Central memory CD8-positive, alpha-beta T cell (primary cell): ENCODE data around the gene SCN3B.

Experiments
- ATAC-seq: fragments of 150-1000 bp; cut with Tn5 transposase; replicated peaks from 2 replicates; pipeline ENCODE4 v1.10.0; 2022; ENCODE audit warnings: mild to moderate bottlenecking, moderate FRiP score, moderate number of reproducible peaks; ENCODE audit not compliant: poor library complexity, severe bottlenecking; ENCODE audit errors: extremely low read depth
- DNase-seq, 2 donors: peaks; one replicate each; pipeline ENCODE4 v3.0.0; 2021; ENCODE audit warnings: low spot score in 2 of 2
- H3K27ac Mint-ChIP-seq: one replicate; pipeline ENCODE4 v1.8.0; 2022; ENCODE audit warnings: low read depth, mild to moderate bottlenecking, moderate library complexity, mixed read lengths
- H3K27me3 Mint-ChIP-seq: one replicate; pipeline ENCODE4 v1.8.0; 2022; ENCODE audit warnings: mixed read lengths
- H3K36me3 Mint-ChIP-seq: one replicate; pipeline ENCODE4 v1.8.0; 2022; ENCODE audit warnings: mild to moderate bottlenecking, moderate library complexity, mixed read lengths; ENCODE audit not compliant: insufficient read depth
- H3K4me1 Mint-ChIP-seq: one replicate; pipeline ENCODE4 v1.8.0; 2022; ENCODE audit warnings: mixed read lengths
- H3K4me3 Mint-ChIP-seq: one replicate; pipeline ENCODE4 v1.8.0; 2022; ENCODE audit warnings: mild to moderate bottlenecking, moderate library complexity, mixed read lengths
- H3K9me3 Mint-ChIP-seq: one replicate; pipeline ENCODE4 v1.8.0; 2022; ENCODE audit warnings: mixed read lengths

The SCN3B gene

DNA sequence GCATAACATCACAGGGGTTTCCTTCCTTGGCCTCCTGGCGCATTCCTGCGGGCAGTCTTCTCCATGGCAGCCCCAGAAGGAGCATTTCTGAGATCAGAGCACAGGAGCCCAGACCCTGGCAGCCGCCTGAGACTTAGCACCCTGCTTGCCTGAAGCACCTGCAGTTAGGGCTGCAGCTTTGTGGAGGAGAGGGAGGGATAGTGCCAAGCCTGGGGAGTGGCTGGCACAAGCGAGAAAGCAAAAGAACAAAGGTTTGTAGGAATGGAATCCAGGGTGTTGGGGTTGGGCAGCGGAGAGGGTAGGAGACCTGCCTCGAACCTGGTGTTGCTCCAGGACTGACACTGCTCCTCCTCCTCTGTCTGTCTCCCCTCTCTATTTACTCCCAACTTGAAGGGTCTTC, 66.9 kb downstream of the SCN3B start:
- ATAC-seq (no peak), DNase-seq (no peak)
- Mint-ChIP-seq H3K27me3 (no peaks in the 10 kb centered on the region), H3K27ac (no peak overlapping the region), H3K4me1 (no peaks in the 10 kb centered on the region), H3K36me3 (no peaks in the 10 kb centered on the region), H3K9me3 (no peaks in the 10 kb centered on the region), H3K4me3 (no peak overlapping the region)

GRCh38 chr11:123587044-123587443, 67.4 kb downstream of the SCN3B start:
- no peaks in the 10 kb centered on the region for H3K27me3 Mint-ChIP-seq
- H3K4me3 Mint-ChIP-seq, result no peak overlapping the region
- no peaks in the 10 kb centered on the region for H3K9me3 Mint-ChIP-seq
- no peaks in the 10 kb centered on the region for H3K36me3 Mint-ChIP-seq
- H3K4me1 Mint-ChIP-seq, result no peaks in the 10 kb centered on the region
- no peak overlapping the region for H3K27ac Mint-ChIP-seq
- DNase-seq (no peak), ATAC-seq (no peak)

GRCh38 chr11:123586568-123586967, 67.9 kb downstream of the SCN3B start:
- H3K27ac Mint-ChIP-seq, result no peak overlapping the region
- DNase-seq (no peak), ATAC-seq (no peak)
- no peaks in the 10 kb centered on the region for H3K36me3 Mint-ChIP-seq
- no peak overlapping the region for H3K4me3 Mint-ChIP-seq
- no peaks in the 10 kb centered on the region for H3K9me3 Mint-ChIP-seq
- no peaks in the 10 kb centered on the region for H3K4me1 Mint-ChIP-seq
- H3K27me3 Mint-ChIP-seq, result no peaks in the 10 kb centered on the region

DNA sequence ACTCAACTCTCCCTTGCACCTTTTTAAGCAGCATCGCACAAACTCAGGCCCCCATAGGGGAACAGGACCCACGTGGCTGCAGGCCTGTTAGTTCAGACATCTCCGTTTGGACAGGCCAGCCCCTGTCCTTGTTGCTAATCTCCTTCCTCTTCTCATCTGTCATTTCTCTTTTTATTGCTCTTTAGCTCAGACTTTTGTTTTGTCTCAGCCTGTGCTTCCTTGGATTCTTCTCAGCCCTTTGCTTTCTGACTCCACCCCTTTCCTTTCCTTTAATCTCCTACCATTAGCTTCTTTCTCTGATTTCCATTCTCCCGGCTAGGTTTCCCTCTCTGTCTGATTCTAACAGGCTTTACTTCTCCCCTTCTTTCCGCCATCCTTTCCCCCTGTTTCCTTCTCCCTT, 68.7 kb downstream of the SCN3B start:
- H3K4me3 Mint-ChIP-seq, result no peak overlapping the region
- H3K27ac Mint-ChIP-seq, result peak overlapping the region; percentile 11
- ATAC-seq (no peak), DNase-seq (no peak)
- H3K9me3 Mint-ChIP-seq, result no peaks in the 10 kb centered on the region
- H3K36me3 Mint-ChIP-seq, result no peaks in the 10 kb centered on the region
- peaks cover 4% of the 10 kb centered on the region for H3K4me1 Mint-ChIP-seq
- H3K27me3 Mint-ChIP-seq, result no peaks in the 10 kb centered on the region

DNA sequence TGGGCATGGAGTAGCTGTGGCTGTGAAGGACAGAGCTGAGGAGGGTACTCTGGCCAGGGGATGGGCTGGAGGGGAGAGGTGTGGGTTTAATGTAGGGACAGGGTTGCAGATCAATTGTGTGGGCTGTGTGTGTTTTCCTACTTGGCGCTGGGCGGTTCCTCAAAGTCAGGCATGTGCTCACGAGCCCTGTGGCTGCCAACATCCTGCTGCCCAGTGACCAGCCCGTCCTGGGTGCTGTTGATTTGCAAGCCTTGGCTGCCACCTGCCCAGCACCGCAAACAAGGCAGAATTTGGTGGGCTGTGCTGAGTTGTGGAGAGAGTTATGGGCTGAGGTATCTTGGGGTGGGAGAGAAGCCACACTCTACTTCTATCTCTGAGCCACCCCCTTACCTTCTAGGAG, 69.2 kb downstream of the SCN3B start:
- Mint-ChIP-seq H3K4me3 (no peak overlapping the region), H3K36me3 (no peaks in the 10 kb centered on the region), H3K27me3 (no peaks in the 10 kb centered on the region), H3K9me3 (no peaks in the 10 kb centered on the region), H3K4me1 (peaks cover 9% of the 10 kb centered on the region), H3K27ac (no peak overlapping the region)
- DNase-seq, result no peak
- ATAC-seq, result no peak

- Mint-ChIP-seq H3K4me1 (peaks cover 10% of the 10 kb centered on the region), H3K27me3 (no peaks in the 10 kb centered on the region), H3K4me3 (no peak overlapping the region), H3K36me3 (no peaks in the 10 kb centered on the region), H3K9me3 (no peaks in the 10 kb centered on the region), H3K27ac (no peak overlapping the region)
- ATAC-seq (no peak), DNase-seq (no peak)
These were observed 69.7 kb downstream of the SCN3B start for GRCh38 chr11:123584737-123585136.

- Mint-ChIP-seq H3K27me3 (no peaks in the 10 kb centered on the region), H3K9me3 (no peaks in the 10 kb centered on the region), H3K4me3 (no peak overlapping the region), H3K36me3 (no peaks in the 10 kb centered on the region), H3K27ac (no peak overlapping the region), H3K4me1 (peaks cover 10% of the 10 kb centered on the region)
- DNase-seq (no peak), ATAC-seq (no peak)
These were observed 70.2 kb downstream of the SCN3B start for GRCh38 chr11:123584186-123584585.

GRCh38 chr11:123582992-123583504, 71.4 kb downstream of the SCN3B start:
- no peaks in the 10 kb centered on the region for H3K36me3 Mint-ChIP-seq
- DNase-seq, result no peak
- H3K4me1 Mint-ChIP-seq, result peaks cover 10% of the 10 kb centered on the region
- no peaks in the 10 kb centered on the region for H3K9me3 Mint-ChIP-seq
- no peak overlapping the region for H3K4me3 Mint-ChIP-seq
- no peaks in the 10 kb centered on the region for H3K27me3 Mint-ChIP-seq
- H3K27ac Mint-ChIP-seq, result no peak overlapping the region
- ATAC-seq, result no peak

DNA sequence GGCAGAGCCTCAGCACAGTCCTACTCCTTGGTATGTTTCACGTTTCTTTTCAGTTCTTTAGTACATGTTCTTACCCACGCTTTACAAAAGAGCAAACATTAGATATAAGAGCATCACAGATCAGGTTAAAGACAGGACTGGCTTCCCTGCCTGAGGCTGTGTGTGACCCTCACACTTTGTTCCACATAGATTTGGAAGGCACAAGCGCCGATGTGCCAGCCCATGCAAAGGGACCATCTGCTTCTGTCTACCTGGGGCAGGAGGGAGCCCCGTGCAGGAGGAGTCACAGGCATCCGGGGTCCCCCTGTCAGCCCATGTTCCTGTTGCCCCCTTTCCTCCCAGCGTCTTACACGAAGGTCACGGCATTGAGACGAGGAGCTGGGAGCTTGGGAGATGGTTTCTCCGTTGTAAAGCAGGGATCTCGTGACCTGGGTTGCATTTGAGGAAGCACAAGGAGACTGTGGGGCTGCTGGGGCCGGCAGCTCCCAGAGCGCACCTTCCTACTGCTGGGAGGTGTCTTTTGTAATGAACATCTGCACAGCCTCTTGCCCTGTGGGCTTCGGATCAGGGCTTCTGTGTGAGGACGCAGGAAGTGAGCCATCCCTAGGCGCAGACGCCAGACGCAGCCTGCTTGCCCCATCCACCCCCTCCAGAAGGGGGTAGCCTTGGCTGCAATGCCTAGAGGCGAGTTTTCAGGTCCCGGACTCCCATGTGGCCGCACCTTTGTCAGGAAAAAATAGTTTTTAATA, 72.6 kb downstream of the SCN3B start:
- Mint-ChIP-seq H3K9me3 (no peaks in the 10 kb centered on the region), H3K27me3 (no peaks in the 10 kb centered on the region), H3K4me1 (peaks cover 10% of the 10 kb centered on the region), H3K4me3 (no peak overlapping the region), H3K36me3 (no peaks in the 10 kb centered on the region), H3K27ac (no peak overlapping the region)
- no peak for DNase-seq
- no peak for ATAC-seq

- DNase-seq, result peak; percentile 30 to 48
- H3K9me3 Mint-ChIP-seq, result no peaks in the 10 kb centered on the region
- no peaks in the 10 kb centered on the region for H3K27me3 Mint-ChIP-seq
- H3K4me1 Mint-ChIP-seq, result peaks cover 16% of the 10 kb centered on the region
- H3K4me3 Mint-ChIP-seq, result no peak overlapping the region
- no peaks in the 10 kb centered on the region for H3K36me3 Mint-ChIP-seq
- no peak overlapping the region for H3K27ac Mint-ChIP-seq
- peak; percentile 74 for ATAC-seq
These were observed 73.7 kb downstream of the SCN3B start for GRCh38 chr11:123580557-123581275.

DNA sequence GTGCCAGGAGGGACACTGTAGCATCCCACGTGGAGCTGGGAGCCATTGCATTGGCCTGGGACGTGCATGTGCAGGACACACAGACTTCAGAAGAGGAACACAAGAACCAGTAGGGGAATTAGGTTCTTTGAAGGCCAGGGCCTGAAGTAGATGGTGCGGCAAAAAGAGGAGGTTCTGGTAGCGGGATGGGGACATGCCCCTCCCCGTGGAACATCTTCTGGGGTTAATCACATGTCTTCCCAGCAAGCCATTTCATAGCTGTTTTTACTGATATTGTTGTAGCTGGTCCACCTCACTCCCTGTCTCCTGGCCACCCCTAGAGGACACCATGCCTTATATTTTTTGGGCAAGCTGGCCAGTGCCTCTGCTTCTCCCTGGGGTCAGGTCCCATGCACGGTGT, 74.3 kb downstream of the SCN3B start:
- Mint-ChIP-seq H3K4me1 (peaks cover 16% of the 10 kb centered on the region), H3K27ac (no peak overlapping the region), H3K36me3 (no peaks in the 10 kb centered on the region), H3K9me3 (no peaks in the 10 kb centered on the region), H3K4me3 (no peak overlapping the region), H3K27me3 (no peaks in the 10 kb centered on the region)
- ATAC-seq (no peak), DNase-seq (no peak)

GRCh38 chr11:123579482-123579812, 75.0 kb downstream of the SCN3B start:
- Mint-ChIP-seq H3K36me3 (no peaks in the 10 kb centered on the region), H3K27ac (no peak overlapping the region), H3K9me3 (no peaks in the 10 kb centered on the region), H3K27me3 (no peaks in the 10 kb centered on the region), H3K4me3 (no peak overlapping the region), H3K4me1 (peaks cover 23% of the 10 kb centered on the region)
- DNase-seq (no peak), ATAC-seq (no peak)
